Common myeloid progenitor, CD34-positive (primary cell): ENCODE measurements around the gene SMAD6.

ENCODE experiments used
- CTCF ChIA-PET: fragments of 350-600 bp; sonication (Branson Sonifier 250); formaldehyde crosslinking; loops from one replicate; lab custom pipeline; 2021; ENCODE audit warnings: antibody characterized with exemption; lab: Charles Lee
- POLR2A ChIA-PET: fragments of 350-600 bp; sonication (Branson Sonifier 250); formaldehyde crosslinking; loops from one replicate; lab custom pipeline; 2021; ENCODE audit warnings: antibody characterized with exemption; lab: Charles Lee
- DNase-seq, 3 donors: peaks; one replicate each; pipeline versions ENCODE4 v3.0.0 to v3.0.0-alpha.2; 2013
- H3K27ac ChIP-seq, 2 experiments: 1 replicate in 1 of 2; 2 replicates in 1 of 2; pipeline ENCODE4 v1.7.0; 2013; ENCODE audit warnings: inconsistent platforms in 2 of 2, low read length in 2 of 2, mild to moderate bottlenecking in 2 of 2, low read depth in 1 of 2, moderate library complexity in 1 of 2; ENCODE audit not compliant: severe bottlenecking in 2 of 2, insufficient read depth in 1 of 2, poor library complexity in 1 of 2
- H3K27me3 ChIP-seq, 5 experiments: replicated peaks in 2 of 5; 1 replicate in 3 of 5; 2 replicates in 2 of 5; pipeline versions ENCODE4 v1.6.1 to v1.7.0; 2013; ENCODE audit warnings: low read length in 4 of 5, mild to moderate bottlenecking in 2 of 5, moderate library complexity in 2 of 5, inconsistent platforms in 1 of 5; ENCODE audit not compliant: insufficient read depth in 5 of 5, control insufficient read depth in 4 of 5
- H3K36me3 ChIP-seq, 4 experiments: 1 replicate in 2 of 4; 2 replicates in 2 of 4; pipeline versions ENCODE4 v1.6.1 to v1.7.0; 2013; ENCODE audit warnings: low read length in 3 of 4, control low read depth in 1 of 4, mild to moderate bottlenecking in 1 of 4; ENCODE audit not compliant: control insufficient read depth in 4 of 4, insufficient read depth in 4 of 4
- H3K4me1 ChIP-seq, 4 experiments: 1 replicate in 3 of 4; 2 replicates in 1 of 4; pipeline versions ENCODE4 v1.6.1 to v1.7.1; 2013; ENCODE audit warnings: low read length in 3 of 4, mild to moderate bottlenecking in 3 of 4, control low read depth in 1 of 4, inconsistent platforms in 1 of 4, moderate library complexity in 1 of 4; ENCODE audit not compliant: control insufficient read depth in 4 of 4, insufficient read depth in 4 of 4; ENCODE audit errors: control extremely low read depth in 1 of 4
- H3K4me3 ChIP-seq, 7 experiments: 1 replicate in 4 of 7; 2 replicates in 3 of 7; pipeline versions ENCODE4 v1.5.1 to v1.7.0; 2013; ENCODE audit warnings: mild to moderate bottlenecking in 7 of 7, low read length in 6 of 7, moderate library complexity in 6 of 7, inconsistent platforms in 2 of 7, low read depth in 2 of 7, control low read depth in 1 of 7; ENCODE audit not compliant: insufficient read depth in 4 of 7, control insufficient read depth in 1 of 7; ENCODE audit errors: extremely low read depth in 1 of 7
- H3K9me3 ChIP-seq, 5 experiments: 1 replicate in 4 of 5; 2 replicates in 1 of 5; pipeline versions ENCODE4 v1.6.1 to v1.7.1; 2013; ENCODE audit warnings: low read length in 4 of 5, mild to moderate bottlenecking in 2 of 5, inconsistent platforms in 1 of 5, low read depth in 1 of 5, moderate library complexity in 1 of 5; ENCODE audit not compliant: control insufficient read depth in 4 of 5, insufficient read depth in 2 of 5; ENCODE audit errors: control extremely low read depth in 1 of 5
- WGBS: methylation state at CpG from one replicate; pipeline ENCODE4 v1.1.5; 2013; ENCODE audit not compliant: insufficient coverage; 5-methylcytosine and 5-hydroxymethylcytosine counted together

The SMAD6 gene

DNA sequence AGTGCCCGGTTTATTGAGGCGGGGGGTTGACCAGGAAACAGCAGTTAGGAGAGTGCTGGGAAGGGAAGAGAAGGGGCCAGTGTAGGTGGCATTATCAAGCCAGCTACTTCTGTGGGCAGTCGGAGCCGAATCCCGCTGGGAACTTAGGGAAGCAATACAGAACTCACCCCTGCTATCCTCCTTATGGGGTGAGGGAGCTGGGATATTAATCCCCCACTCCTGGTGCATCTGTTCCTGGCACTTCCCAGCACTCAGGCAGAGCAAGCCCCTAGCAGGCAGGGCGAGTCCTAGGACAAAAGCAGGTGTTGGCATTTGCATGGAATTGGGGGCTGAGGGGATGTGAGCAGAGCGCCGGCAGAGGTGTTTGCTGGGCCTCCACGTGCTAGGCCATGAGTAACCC is 48.6 kb downstream of the SMAD6 start:
- POLR2A ChIA-PET, result interaction anchor here (0.6 kb wide), 1 partner anchor 9 kb away, joined by 3 read pairs; no protein-coding TSS in a partner anchor
- CTCF ChIA-PET, result interaction anchor here (1.5 to 1.7 kb wide), 2 partner anchors 11 to 43 kb away, joined by 4 read pairs; no protein-coding TSS in a partner anchor

DNA sequence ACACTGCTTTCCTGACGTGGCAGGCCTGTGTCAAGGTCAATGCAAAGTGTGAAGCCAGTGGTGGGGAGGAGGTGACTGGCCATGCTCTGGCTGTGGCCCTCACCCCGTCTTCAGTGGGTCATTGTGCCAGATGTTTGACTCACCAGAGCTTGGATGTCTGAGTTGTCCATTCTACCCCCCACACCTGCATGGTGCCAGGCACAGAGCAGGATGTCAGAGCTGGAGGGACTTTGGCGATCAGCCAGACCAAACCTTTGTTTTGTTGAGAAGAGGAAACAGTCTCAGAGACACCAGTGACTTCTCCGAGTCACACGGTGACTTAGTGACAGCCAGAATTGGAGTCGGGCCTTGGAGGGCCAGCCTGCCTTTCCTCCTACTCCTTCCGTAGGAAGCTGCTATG is 49.5 kb downstream of the SMAD6 start:
- Histone ChIP-seq H3K27me3 (no peaks in the 10 kb centered on the region), H3K36me3 (peaks cover 0 to 14% (median 0%) of the 10 kb centered on the region in 4 experiments), H3K4me3 (no peak overlapping the region), H3K4me1 (peaks cover 0 to 31% (median 28%) of the 10 kb centered on the region in 4 experiments), H3K27ac (no peak overlapping the region), H3K9me3 (peaks cover 0 to 14% (median 8%) of the 10 kb centered on the region in 5 experiments)
- CTCF ChIA-PET, result interaction anchor here (0.7 to 1.7 kb wide), 6 partner anchors 17 to 136 kb away, joined by 3 to 4 read pairs (median 3); no protein-coding TSS in a partner anchor
- POLR2A ChIA-PET, result interaction anchor here (0.6 to 0.9 kb wide), 3 partner anchors 10 to 1856 kb away, joined by 3 to 4 read pairs (median 4); no protein-coding TSS in a partner anchor
- 100% methylated on average over 1 of the region's 7 CpGs for WGBS
- peak; percentile 20 to 83 (median 81) for DNase-seq

More for the DNA sequence above, 48.6 kb downstream of the SMAD6 start:
- Histone ChIP-seq H3K4me3 (no peak overlapping the region), H3K36me3 (peaks cover 0 to 14% (median 0%) of the 10 kb centered on the region in 4 experiments), H3K4me1 (peaks cover 0 to 35% (median 28%) of the 10 kb centered on the region in 4 experiments), H3K27ac (no peak overlapping the region), H3K9me3 (peaks cover 0 to 13% (median 7%) of the 10 kb centered on the region in 5 experiments), H3K27me3 (no peaks in the 10 kb centered on the region)
- 92% methylated on average over 5 of the region's 9 CpGs for WGBS
- DNase-seq, result no peak

- POLR2A ChIA-PET, result interaction anchor here (0.6 to 0.9 kb wide), 3 partner anchors 9 to 1857 kb away, joined by 3 to 4 read pairs (median 4); no protein-coding TSS in a partner anchor
- no peaks in the 10 kb centered on the region for H3K27me3 ChIP-seq
- DNase-seq, result no peak
- CTCF ChIA-PET, result interaction anchor here (0.7 to 1.7 kb wide), 7 partner anchors 16 to 137 kb away, joined by 3 to 4 read pairs (median 3); no protein-coding TSS in a partner anchor
- H3K27ac ChIP-seq, result no peak overlapping the region
- H3K9me3 ChIP-seq, result peaks cover 0 to 14% (median 8%) of the 10 kb centered on the region in 5 experiments
- H3K36me3 ChIP-seq, result peaks cover 0 to 14% (median 0%) of the 10 kb centered on the region in 4 experiments
- H3K4me3 ChIP-seq, result no peak overlapping the region
- H3K4me1 ChIP-seq, result peaks cover 0 to 31% (median 28%) of the 10 kb centered on the region in 4 experiments
- WGBS, result 71% methylated on average over 2 of the region's 2 CpGs
Measured at GRCh38 chr15:66752078-66752477, 50.0 kb downstream of the SMAD6 start.

GRCh38 chr15:66753687-66754377 is 51.8 kb downstream of the SMAD6 start:
- Histone ChIP-seq H3K4me3 (no peak overlapping the region), H3K4me1 (peaks cover 0 to 31% (median 28%) of the 10 kb centered on the region in 4 experiments), H3K9me3 (peaks cover 0 to 14% (median 11%) of the 10 kb centered on the region in 5 experiments), H3K27ac (no peak overlapping the region), H3K27me3 (no peaks in the 10 kb centered on the region), H3K36me3 (peaks cover 0 to 14% (median 0%) of the 10 kb centered on the region in 4 experiments)
- POLR2A ChIA-PET, result no interaction called here
- DNase-seq, result no peak
- WGBS, result 60% methylated on average over 5 of the region's 7 CpGs
- CTCF ChIA-PET, result interaction anchor here (1.0 to 2.1 kb wide), 3 partner anchors 21 to 45 kb away, joined by 3 to 7 read pairs (median 3); no protein-coding TSS in a partner anchor

GRCh38 chr15:66754789-66755188 is 52.8 kb downstream of the SMAD6 start:
- Histone ChIP-seq H3K36me3 (peaks cover 0 to 14% (median 0%) of the 10 kb centered on the region in 4 experiments), H3K4me1 (peaks cover 0 to 31% (median 28%) of the 10 kb centered on the region in 4 experiments), H3K27me3 (no peaks in the 10 kb centered on the region), H3K4me3 (no peak overlapping the region), H3K9me3 (peaks cover 0 to 14% (median 11%) of the 10 kb centered on the region in 5 experiments), H3K27ac (no peak overlapping the region)
- DNase-seq, result no peak
- WGBS, result no CpG with 5 or more reads among the region's 1 CpG
- POLR2A ChIA-PET, result no interaction called here
- CTCF ChIA-PET, result interaction anchor here (1.1 to 2.1 kb wide), 2 partner anchors 20 to 40 kb away, joined by 3 to 7 read pairs; no protein-coding TSS in a partner anchor

- DNase-seq, result no peak
- POLR2A ChIA-PET, result no interaction called here
- Histone ChIP-seq H3K27ac (no peak overlapping the region), H3K36me3 (peaks cover 0 to 14% (median 0%) of the 10 kb centered on the region in 4 experiments), H3K27me3 (no peaks in the 10 kb centered on the region), H3K4me1 (peaks cover 0 to 31% (median 28%) of the 10 kb centered on the region in 4 experiments), H3K9me3 (peaks cover 0 to 14% (median 11%) of the 10 kb centered on the region in 5 experiments), H3K4me3 (no peak overlapping the region)
- 96% methylated on average over 7 of the region's 7 CpGs for WGBS
- CTCF ChIA-PET, result interaction anchor here (2.0 to 2.1 kb wide), 2 partner anchors 13 to 20 kb away, joined by 6 to 7 read pairs; no protein-coding TSS in a partner anchor
Measured at GRCh38 chr15:66755298-66756068, 53.4 kb downstream of the SMAD6 start.
